Activated naive CD8-positive, alpha-beta T cell treated with anti-CD3 and anti-CD28 coated beads, Interleukin-2, amount 50 U/mL, for 16 hours (primary cell): ENCODE measurements around the gene PRDM5.

Experiments
- DNase-seq: peaks from one replicate; pipeline ENCODE4 v3.0.0-alpha.2; 2020; ENCODE audit warnings: low read depth, low spot score

The PRDM5 gene

GRCh38 chr4:120704538-120704937, 218.0 kb downstream of the PRDM5 start:
- DNase-seq = no peak

GRCh38 chr4:120703908-120704307, 218.6 kb downstream of the PRDM5 start:
- no peak for DNase-seq

GRCh38 chr4:120699354-120699753, 223.2 kb downstream of the PRDM5 start:
- no peak for DNase-seq

GRCh38 chr4:120694973-120695372, 227.6 kb downstream of the PRDM5 start:
- no peak for DNase-seq

- DNase-seq = no peak
Observed at GRCh38 chr4:120693816-120694215, 228.7 kb downstream of the PRDM5 start.

GRCh38 chr4:120692964-120693363, 229.6 kb downstream of the PRDM5 start:
- DNase-seq = no peak

- no peak for DNase-seq
Observed at GRCh38 chr4:120691536-120691935, 231.0 kb downstream of the PRDM5 start.

GRCh38 chr4:120691106-120691505, 231.4 kb downstream of the PRDM5 start:
- no peak for DNase-seq

- no peak for DNase-seq
Observed at GRCh38 chr4:120688791-120689190, 233.7 kb downstream of the PRDM5 start.

GRCh38 chr4:120685756-120686278, 236.7 kb downstream of the PRDM5 start:
- DNase-seq = no peak

- DNase-seq = no peak
Observed at GRCh38 chr4:120683897-120684540, 238.5 kb downstream of the PRDM5 start.

GRCh38 chr4:120682981-120683380, 239.5 kb downstream of the PRDM5 start:
- no peak for DNase-seq

GRCh38 chr4:120680647-120681228, 241.8 kb downstream of the PRDM5 start:
- no peak for DNase-seq

- DNase-seq = no peak
Observed at GRCh38 chr4:120673696-120674095, 248.8 kb downstream of the PRDM5 start.

- no peak for DNase-seq
Observed at GRCh38 chr4:120672558-120673147, 249.9 kb downstream of the PRDM5 start.

GRCh38 chr4:120672076-120672475, 250.4 kb downstream of the PRDM5 start:
- no peak for DNase-seq

- DNase-seq = no peak
Observed at GRCh38 chr4:120671538-120671937, 251.0 kb downstream of the PRDM5 start.

GRCh38 chr4:120667102-120667501, 255.4 kb downstream of the PRDM5 start:
- DNase-seq = no peak

GRCh38 chr4:120664851-120665250, 257.7 kb downstream of the PRDM5 start:
- no peak for DNase-seq

- DNase-seq = no peak
Observed at GRCh38 chr4:120659616-120660170, 262.8 kb downstream of the PRDM5 start.

- DNase-seq = no peak
Observed at GRCh38 chr4:120658772-120659171, 263.8 kb downstream of the PRDM5 start.

- no peak for DNase-seq
Observed at GRCh38 chr4:120653804-120654573, 268.5 kb downstream of the PRDM5 start.
